H1 (cell line): Measurements from ENCODE around the gene ERLIN1. TPM values are rescaled to one million over a fixed set of nuclear protein-coding genes. Genes with fewer than 3 reads are reported as not detected.

ENCODE experiments used
- CBX8 ChIP-seq: fragments of 300-800, 300-1000 bp; sonication (generic); IDR thresholded peaks from 2 replicates; pipeline ENCODE4 v1.7.1; 2016; ENCODE audit warnings: low read depth, low read length, borderline replicate concordance
- JUN ChIP-seq: IDR thresholded peaks from 2 replicates; pipeline ENCODE4 v1.6.1; 2011; ENCODE audit warnings: low read depth, mild to moderate bottlenecking, improper control_type of control experiment, low read length
- ZNF274 ChIP-seq: IDR thresholded peaks from 2 replicates; pipeline ENCODE4 v1.7.0; 2012; ENCODE audit warnings: low read length, borderline replicate concordance; ENCODE audit errors: extremely low read depth
- polyA plus RNA-seq, 7 experiments: library from polyadenylated mRNA; depleted of rRNA in 3 of 7; stranded (reverse) in 5 of 7; unstranded in 2 of 7; fragments of >200 nt in 5 of 7; fragments of 200-250 nt in 2 of 7; gene quantifications; 1 replicate in 5 of 7; 2 replicates in 1 of 7; 4 replicates in 1 of 7; pipeline versions ENCODE4 v1.2.1 to v1.2.3, GENCODE V29; 2011 to 2013; ENCODE audit warnings: missing spikeins in 2 of 7, mixed read lengths in 2 of 7
- total RNA-seq: library from RNA; stranded (reverse); fragmentation: NEBNext Ultra II Directional; extraction: Animal tissue kit (Norgen Biotek cat#: 25700); gene quantifications from 2 replicates; pipeline ENCODE4 v1.2.1, GENCODE V29; 2021

ERLIN1 gene
- total and polyA plus RNA-seq, 2 of the 8 experiments (the other 6 are each of a cell fraction or from before 2014, with no cell fraction given) = 16.5 to 32.0 TPM

- TF ChIP-seq CBX8 = no peak
- TF ChIP-seq ZNF274 = no peak
- no peak for TF ChIP-seq JUN
These were observed 44.3 kb downstream of the ERLIN1 start (continued) for GRCh38 chr10:100141446-100142087.
